Testis (tissue), 2 donors: ENCODE data around the gene EXOC2.

Experiments
- POLR2A ChIP-seq: fragments of 450-650 bp; IDR thresholded peaks from one replicate; pipeline ENCODE4 v1.6.1; 2017; ENCODE audit warnings: antibody characterized with exemption, mild to moderate bottlenecking, moderate library complexity
- TF ChIP-seq, protein P1 (sequence below), 3 experiments: fragments of 450-650 bp in 2 of 3; fragments of 200-600 bp in 1 of 3; sonication (generic) in 1 of 3; IDR thresholded peaks; one replicate each; pipeline ENCODE4 v1.5.1; 2016 to 2019; ENCODE audit warnings: antibody characterized with exemption in 3 of 3, mild to moderate bottlenecking in 2 of 3, moderate library complexity in 1 of 3

DNA sequence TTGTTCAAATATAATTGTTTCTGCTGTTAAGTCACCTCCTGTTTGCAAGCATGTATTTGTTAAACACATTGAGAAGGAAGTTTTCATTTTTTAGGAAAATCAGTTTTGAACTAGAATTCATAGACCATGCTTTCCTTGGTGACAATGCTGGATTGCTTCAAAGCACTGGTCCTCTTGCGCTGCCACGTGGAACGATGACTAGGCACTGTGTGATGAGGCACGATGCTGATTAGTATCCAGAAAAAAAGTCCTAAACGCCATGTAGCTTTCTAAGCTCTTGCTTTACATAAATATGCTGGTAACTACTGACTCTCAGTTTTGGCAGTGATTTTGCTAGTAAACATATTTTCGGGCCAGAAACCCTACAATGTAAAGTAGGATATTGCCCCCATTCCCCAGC lies 11.1 kb upstream of the EXOC2 start:
- TF ChIP-seq, protein P1, sequence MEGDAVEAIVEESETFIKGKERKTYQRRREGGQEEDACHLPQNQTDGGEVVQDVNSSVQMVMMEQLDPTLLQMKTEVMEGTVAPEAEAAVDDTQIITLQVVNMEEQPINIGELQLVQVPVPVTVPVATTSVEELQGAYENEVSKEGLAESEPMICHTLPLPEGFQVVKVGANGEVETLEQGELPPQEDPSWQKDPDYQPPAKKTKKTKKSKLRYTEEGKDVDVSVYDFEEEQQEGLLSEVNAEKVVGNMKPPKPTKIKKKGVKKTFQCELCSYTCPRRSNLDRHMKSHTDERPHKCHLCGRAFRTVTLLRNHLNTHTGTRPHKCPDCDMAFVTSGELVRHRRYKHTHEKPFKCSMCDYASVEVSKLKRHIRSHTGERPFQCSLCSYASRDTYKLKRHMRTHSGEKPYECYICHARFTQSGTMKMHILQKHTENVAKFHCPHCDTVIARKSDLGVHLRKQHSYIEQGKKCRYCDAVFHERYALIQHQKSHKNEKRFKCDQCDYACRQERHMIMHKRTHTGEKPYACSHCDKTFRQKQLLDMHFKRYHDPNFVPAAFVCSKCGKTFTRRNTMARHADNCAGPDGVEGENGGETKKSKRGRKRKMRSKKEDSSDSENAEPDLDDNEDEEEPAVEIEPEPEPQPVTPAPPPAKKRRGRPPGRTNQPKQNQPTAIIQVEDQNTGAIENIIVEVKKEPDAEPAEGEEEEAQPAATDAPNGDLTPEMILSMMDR (IDR thresholded peaks at IDR 0.05): no peak
- no peak for TF ChIP-seq POLR2A
